B cell (primary cell): ENCODE data around the gene ADAMTS2.

Experiments
- EZH2 ChIP-seq: IDR thresholded peaks from 2 replicates; pipeline ENCODE4 v1.6.1; 2012; ENCODE audit warnings: borderline replicate concordance, low read depth, mild to moderate bottlenecking, moderate library complexity, low read length; ENCODE audit not compliant: insufficient read depth, poor library complexity, severe bottlenecking
- TF ChIP-seq, protein P1 (sequence below): fragments of 200-600 bp; IDR thresholded peaks from one replicate; pipeline ENCODE4 v1.8.0; 2022; ENCODE audit warnings: antibody characterized with exemption, mild to moderate bottlenecking

GRCh38 chr5:179152144-179152895 is 192.9 kb downstream of the ADAMTS2 start:
- TF ChIP-seq, protein P1, sequence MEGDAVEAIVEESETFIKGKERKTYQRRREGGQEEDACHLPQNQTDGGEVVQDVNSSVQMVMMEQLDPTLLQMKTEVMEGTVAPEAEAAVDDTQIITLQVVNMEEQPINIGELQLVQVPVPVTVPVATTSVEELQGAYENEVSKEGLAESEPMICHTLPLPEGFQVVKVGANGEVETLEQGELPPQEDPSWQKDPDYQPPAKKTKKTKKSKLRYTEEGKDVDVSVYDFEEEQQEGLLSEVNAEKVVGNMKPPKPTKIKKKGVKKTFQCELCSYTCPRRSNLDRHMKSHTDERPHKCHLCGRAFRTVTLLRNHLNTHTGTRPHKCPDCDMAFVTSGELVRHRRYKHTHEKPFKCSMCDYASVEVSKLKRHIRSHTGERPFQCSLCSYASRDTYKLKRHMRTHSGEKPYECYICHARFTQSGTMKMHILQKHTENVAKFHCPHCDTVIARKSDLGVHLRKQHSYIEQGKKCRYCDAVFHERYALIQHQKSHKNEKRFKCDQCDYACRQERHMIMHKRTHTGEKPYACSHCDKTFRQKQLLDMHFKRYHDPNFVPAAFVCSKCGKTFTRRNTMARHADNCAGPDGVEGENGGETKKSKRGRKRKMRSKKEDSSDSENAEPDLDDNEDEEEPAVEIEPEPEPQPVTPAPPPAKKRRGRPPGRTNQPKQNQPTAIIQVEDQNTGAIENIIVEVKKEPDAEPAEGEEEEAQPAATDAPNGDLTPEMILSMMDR: no peak
- no peak for TF ChIP-seq EZH2
